DMS114 treated with DMSO at 0.1 percent for 48 hours (cell line): ENCODE data around the gene TRAPPC13.
A peak's percentile ranks its signal among the peaks of the same experiment; 100 is the strongest.
"Not testable (repeated sequence)": the region's sequence is repeated elsewhere in the genome, so short reads cannot be mapped to it uniquely, and the experiment has no call there.

ENCODE experiments used
- DNase-seq: peaks from one replicate; lab custom pipeline; 2025; ENCODE audit not compliant: unreplicated experiment; lab: John Stamatoyannopoulos, UW

TRAPPC13 gene, protein sequence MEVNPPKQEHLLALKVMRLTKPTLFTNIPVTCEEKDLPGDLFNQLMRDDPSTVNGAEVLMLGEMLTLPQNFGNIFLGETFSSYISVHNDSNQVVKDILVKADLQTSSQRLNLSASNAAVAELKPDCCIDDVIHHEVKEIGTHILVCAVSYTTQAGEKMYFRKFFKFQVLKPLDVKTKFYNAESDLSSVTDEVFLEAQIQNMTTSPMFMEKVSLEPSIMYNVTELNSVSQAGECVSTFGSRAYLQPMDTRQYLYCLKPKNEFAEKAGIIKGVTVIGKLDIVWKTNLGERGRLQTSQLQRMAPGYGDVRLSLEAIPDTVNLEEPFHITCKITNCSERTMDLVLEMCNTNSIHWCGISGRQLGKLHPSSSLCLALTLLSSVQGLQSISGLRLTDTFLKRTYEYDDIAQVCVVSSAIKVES

DNA sequence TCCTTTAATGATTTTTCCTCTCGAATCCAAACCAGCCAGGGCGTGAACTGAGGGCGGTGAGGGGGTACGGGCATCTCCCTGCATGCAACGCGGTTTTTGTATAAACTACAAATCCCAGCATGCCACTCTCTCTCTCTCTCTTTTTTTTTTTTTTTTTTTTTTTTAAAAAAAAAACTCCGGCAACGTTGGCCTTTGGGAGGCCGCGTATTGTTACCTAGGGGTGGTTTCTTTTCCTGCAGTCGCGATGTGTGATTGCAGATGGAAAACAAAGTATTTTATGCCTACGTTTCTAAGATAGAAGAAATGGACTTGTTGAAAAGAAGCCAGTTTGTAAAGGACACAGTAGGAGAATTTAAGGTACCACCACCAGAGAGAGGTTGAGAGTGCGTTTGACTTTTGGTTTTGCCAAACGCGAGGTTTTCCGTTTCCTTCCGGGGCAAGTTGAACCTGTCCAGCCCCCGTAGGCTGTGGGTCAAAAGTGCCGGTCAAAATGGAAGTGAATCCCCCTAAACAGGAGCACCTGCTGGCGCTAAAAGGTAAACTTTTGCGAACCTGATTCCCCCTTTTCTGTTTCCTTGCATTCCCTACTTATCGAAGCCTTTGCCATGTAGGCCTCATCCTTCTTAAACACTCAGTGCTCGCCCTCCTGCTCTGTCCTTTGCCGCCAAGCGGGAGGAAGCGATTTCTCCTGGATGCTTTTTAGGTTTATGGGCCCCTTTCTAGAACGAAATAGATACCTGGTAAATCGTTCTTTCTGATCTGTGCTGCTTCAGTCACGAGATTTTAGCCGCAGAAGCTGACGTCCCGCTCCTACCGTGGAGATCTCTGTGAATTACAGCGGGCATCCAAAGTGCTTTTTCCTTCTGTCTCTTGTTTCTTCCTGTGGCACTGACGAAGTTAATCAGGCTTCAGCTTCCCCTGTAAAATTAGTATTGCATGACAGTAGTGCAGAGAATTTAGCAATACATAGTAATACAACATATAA lies at the start of gene TRAPPC13, which contains the start of gene SHLD3:
Gene TRAPPC13 (plus strand): TSS at position 457 of the 985 bp plus-strand sequence. CDS start 34 bp downstream, at position 491.
Gene SHLD3 (plus strand): TSS at position 457 of the 985 bp plus-strand sequence. CDS start 4,561 bp downstream, outside the sequence.
- peak; percentile 93 for DNase-seq

DNA sequence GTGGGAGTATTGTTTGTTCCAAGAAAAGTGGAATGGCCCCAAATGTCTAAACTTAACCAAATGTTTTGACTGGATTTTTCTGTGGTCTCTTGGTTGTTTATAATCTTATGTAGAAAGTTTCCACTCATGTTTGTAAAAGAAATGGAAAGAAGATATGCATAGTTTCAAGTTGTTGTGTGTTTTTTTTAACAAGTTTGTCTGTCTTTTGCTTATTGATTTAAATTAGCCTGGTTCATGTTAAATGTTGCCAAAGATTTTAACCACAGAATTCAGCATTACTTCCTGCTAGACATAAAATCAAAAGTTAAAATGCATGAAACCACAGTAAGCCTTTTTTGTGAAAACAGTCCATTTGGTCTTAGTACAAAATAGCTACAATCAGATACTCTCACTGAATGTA lies 47.7 kb upstream of the TRAPPC13 start:
- no peak for DNase-seq

DNA sequence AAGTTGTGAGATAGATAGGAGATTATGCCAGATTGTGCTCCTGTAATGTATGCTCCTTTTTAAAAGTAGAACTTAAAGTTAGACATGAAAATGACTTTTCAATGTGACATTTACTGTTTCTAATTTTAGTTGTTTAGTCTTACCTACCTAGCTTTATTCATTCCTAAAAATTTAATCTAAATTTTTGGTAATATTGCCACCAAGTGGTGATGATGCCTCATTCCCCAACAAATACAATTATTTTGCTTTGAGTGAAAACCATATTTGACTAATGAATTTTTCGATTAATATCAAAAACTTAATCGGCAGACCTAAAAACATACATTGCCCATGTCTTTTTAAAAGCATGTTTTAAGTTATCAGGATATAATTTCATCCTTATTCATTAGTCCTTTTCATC lies 36.1 kb upstream of the TRAPPC13 start:
- no peak for DNase-seq

DNA sequence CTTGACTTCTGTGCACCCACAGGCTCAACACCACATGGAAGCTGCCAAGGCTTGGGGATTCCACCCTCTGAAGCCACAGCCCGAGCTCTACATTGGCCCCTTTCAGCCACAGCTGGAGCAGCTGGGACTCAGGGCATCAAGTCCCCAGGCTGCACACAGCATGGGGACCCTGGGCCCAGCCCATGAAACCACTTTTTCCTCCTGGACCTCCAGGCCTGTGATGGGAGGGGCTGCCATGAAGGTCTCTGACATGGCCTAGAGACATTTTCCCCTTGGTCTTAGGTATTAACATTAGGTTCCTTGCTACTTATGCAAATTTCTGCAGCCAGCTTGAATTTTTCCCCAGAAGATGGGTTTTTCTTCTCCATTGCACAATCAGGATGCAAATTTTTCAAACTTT lies 23.1 kb upstream of the TRAPPC13 start:
- DNase-seq, result not testable (repeated sequence)

DNA sequence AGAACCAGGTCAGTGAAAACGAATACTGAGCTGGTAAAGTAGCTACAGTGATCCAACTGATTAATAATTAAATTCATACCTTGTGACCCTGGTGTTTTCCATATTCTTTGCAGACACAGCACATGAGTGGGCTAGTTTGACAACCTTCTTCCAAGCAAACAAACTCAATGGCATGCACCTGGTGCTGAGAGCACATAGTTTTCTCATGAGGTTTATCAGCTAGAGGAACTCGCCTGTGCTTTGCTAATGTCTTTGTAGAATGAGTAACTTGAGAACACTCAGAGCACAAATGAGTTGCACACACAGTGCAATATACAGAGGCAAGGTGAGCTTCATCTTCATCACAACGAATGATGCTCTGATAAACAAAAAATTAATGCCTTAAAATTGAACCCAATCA lies 13.3 kb upstream of the TRAPPC13 start:
- DNase-seq, result no peak

DNA sequence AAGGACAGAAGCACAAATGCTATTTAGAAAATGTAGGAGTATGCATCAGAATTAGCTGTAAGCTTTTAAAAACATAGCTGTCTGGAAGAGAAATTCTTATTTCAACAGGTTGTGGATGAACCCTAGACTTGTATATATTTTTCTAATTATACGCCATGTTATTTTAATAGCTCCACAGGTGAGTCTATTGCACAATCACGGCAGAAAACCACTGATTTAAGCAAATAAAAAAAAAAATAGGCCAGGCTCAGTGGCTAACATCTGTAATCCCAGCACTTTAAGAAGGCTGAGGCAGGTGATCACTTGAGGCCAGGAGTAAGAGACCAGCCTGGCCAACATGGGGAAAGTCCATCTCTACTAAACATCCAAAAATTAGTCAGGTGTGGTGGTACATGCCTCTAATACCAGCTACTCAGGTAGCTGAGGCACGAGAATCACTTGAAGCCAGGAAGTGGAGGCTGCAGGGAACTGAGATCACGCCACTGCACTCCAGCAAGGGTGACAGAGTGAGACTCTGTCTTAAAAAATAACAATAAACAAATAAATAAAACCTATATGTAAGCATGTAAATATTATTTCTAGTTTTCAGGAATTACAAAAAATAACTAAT lies 12.4 kb upstream of the TRAPPC13 start:
- no peak for DNase-seq

DNA sequence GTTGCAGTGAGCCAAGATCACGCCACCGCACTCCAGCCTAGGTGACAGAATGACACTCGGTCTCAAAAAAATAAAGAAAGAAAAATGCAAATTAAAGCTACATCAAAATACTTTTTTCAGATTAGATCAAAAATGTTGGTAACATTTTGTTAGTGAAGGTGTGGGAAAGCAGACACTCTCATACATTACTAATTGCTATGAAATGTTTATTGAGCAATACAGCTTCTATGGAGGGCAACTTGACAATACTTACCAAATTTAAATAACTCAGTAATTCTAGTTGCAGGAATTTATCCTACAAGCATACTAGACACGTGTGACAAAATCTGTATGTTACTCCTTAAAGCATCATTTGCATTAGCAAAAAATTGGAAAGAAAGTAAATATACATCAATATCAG lies 4.8 kb upstream of the TRAPPC13 start:
- no peak for DNase-seq

DNA sequence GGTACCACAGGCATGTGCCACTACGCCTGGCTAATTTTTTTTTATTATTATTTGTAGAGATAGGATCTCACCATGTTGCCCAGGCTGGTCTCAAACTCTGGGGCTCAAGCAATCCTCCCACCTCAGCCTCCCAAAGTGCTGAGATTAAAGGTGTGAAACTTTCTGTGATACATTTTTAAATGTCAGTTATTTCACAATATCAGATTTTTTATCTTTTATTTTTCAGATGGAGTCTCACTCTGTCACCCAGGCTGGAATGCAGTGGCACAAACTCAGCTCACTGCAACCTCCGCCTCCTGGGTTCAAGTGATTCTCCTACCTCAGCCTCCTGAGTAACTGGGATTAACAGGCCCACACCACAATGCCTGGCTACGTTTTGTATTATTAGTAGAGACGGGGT lies 2.9 kb upstream of the TRAPPC13 start:
- not testable (repeated sequence) for DNase-seq

DNA sequence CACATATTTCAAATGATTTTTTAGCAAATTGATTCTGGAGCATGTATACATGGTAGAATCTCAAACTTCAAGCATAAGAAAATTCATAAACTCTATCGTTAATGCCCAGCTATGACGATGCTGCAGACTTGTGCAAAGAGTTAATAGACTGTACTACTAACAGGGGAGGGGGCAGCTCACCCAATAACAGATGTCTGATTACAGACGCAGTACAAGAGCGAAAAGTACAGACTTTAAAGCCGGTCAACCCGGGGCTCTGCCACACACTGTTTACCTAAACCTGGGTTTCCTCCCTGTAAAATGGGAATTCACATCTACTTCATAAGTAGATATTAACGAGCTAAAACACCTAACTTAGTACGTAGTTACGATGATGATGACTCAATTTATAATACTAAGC lies 1.3 kb upstream of the TRAPPC13 start:
- no peak for DNase-seq

DNA sequence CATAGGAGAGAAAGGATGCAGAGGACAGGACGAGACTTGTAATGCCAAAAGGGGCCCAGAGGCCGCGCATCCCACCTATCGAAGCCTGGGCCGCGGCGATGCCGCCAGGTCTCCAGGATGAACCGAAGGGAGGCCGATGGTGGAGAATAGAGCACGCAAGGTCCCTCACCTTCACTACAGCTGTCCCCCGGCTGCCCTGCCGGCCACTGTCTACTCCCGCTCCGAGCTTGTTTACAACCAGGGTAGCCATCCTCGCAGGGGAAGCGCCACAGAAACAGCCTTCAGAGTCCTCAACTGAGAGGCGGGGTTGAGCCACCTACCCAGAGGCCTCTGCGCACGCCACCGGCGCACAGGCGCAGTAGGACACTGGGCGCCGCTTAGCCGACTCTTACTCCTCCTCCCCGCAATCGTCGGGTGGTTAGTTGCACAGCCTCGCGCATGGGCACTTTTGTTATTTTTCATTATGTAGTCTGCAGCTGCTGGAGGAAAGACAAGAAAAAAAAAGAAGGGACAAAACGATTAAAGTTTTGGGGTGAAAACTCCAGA lies 729 bp upstream of the TRAPPC13 start, which contains the start of gene TRIM23:
Gene TRIM23 (minus strand): TSS at position 309 of the 546 bp plus-strand sequence. CDS start 59 bp downstream, at position 250.
- DNase-seq, result peak; percentile 93

DNA sequence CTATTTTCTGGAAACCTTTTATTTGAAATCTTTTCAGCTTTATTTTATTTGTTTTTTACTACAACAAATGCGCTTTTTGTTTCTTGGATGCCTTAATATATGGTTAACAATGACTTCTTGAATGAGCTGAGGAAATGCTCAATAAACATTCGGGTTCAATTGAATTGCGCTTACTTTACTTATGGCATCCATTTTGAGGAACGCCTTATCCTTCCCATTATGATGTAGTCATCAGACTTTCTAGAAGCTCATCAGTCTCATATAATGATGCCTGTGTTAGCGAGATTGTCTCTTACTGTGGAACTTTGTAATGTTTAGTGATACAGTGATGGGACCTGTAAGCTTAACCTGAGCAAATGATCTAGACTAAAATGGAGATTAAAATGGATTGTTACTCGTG lies 916 bp downstream of the TRAPPC13 start:
- DNase-seq, result peak; percentile 47

DNA sequence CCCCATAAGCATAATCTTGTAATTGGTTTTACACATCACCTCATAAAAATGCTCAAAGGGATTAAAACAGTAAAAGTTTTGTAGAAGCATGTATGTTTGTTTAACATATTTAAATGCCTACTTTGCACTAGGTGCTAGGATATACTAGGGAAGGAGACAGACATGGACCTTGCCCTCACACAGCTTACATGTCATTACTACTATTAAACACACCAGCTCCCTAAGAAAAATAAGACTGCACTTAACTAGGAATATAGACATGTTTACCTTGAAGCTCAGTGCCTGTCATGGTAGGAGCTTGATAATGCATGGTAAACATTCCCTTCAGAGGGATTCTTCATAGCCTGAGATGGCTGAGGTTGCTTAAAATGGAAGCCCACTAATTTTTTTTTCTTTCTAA lies 6.2 kb downstream of the TRAPPC13 start:
- DNase-seq, result no peak

DNA sequence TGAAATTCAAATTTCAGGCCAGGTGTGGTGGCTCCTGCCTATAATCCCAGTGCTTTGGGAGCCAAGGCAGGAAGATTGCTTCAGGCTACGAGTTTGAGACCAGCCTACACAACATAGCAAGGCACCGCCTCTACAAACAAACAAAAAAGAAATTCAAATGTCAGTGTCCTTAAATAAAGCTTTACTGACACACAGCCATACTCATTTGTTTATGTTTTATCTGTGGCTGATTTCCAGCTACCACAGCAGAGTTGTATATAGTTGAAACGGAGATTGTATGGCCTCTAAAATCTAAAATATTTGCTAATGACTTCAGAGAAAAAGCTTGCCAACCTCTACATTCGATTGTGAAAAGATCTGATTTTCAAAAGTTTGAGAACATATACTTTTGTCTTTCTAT lies 15.4 kb downstream of the TRAPPC13 start:
- no peak for DNase-seq

DNA sequence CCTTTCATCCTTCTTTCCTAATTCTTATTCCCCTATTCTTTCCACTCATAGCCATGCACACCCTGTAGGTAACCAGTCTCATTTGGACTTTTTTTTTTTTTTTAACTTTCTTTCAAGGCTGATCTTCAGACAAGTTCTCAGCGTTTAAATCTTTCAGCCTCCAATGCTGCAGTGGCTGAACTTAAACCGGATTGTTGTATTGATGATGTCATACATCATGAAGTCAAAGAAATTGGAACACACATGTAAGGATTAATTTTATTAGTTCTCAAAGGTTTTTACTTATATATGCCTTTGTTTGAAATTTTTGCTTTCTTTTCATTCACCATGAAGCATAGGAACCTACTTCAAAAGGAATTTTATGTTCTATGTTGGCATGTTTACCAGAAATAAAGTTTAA lies 22.1 kb downstream of the TRAPPC13 start:
- DNase-seq, result no peak

DNA sequence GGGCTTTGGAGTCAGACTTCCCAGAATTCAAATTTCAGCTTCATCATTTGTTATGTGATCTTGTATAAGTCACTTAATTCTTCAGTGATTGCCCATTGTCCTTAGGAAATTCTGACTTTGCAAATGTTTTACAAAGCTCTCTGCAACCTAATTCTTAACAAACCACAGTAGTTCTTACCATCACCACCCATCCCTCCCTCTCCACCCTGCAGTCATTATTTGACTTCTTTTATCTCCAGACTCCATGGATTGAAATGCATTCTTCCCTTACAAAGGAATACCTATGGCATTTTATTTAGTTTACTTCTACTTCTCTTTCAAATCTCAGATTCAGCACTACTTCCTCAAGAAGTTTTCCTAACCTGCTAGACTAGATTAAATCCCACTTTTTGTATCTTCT lies 23.1 kb downstream of the TRAPPC13 start:
- DNase-seq, result no peak

DNA sequence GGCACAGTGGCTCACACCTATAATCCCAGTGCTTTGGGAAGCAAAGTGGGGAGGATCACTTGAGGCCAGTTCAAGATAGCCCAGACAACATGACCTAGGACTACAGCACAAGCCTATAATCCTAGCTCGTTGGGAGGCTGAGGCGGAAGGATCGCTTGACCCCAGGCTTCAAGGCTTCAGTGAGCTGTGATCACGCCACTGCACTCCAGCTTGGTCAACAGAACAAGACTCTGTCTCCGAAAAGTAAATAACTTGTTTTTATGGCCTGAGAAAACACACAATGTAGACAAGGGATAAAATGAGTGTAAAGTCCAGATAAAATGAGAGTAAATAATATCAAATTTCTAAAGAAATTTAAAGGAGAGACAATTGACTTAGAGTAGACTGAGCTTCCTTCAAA lies 26.3 kb downstream of the TRAPPC13 start:
- DNase-seq, result no peak

DNA sequence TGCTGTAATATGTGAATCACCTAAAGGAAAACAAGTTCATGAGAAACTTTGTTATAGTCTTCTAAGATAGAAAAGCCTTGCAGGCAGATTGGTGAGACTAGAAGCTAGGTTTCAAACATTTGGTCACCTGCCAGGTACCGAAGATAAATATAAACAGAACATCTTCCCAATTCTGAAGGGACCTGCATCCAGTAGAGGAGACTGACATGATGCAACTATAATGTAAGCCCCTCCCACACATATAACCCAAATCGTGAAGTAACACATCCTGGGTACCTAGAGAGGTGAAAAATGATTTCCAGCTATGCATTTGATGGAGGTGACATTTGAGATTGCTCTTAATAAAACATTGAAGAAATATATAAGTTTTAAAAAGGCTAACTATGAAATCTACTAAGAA lies 29.9 kb downstream of the TRAPPC13 start:
- DNase-seq, result no peak

DNA sequence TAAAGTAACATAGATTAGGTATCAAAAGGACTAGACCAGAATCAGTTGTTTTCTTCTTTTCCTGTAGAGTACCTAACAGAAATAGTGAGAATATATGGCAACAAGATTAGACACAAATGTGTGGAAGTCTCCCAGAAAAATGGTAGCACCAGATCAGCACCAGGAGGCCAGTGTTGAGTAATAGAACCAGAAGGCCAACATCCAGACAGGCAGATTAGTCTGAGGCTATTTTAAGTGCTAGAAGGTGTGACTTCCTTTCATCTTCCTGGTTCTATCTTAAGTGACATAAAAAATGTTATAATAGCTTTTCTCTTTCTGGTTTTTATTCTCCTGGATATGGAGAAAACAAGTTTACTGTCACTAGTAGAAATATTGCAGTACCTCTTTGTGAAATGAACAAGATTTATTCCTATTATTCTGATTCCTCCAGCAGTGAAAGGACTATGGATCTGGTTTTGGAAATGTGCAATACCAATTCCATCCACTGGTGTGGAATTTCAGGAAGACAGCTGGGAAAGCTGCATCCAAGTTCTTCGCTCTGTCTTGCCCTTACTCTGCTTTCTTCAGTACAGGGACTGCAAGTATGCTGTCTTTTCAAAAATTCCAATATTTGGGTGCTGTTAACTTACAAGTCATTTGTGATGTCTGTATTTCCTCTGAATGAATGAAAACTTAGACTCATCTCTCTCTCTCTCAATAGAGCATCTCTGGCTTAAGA lies 39.1 kb downstream of the TRAPPC13 start:
- no peak for DNase-seq

DNA sequence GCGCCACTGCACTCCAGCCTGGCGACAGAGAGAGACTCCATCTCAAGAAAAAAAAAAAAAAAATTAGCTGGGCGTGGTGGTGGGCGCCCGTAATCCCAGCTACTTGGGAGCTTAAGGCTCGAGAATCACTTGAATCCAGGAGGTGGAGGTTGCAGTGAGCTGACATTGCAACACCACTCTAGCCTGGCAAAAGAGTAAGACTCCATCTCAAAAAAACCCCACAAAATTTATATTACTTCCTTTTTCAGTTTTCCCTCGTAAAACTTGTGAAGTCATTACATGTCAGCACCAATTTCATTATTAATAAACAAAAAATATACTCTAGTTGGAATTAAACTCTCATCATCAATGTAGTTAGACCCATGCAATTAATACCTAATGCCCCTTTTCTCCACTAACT lies 43.9 kb downstream of the TRAPPC13 start:
- no peak for DNase-seq

DNA sequence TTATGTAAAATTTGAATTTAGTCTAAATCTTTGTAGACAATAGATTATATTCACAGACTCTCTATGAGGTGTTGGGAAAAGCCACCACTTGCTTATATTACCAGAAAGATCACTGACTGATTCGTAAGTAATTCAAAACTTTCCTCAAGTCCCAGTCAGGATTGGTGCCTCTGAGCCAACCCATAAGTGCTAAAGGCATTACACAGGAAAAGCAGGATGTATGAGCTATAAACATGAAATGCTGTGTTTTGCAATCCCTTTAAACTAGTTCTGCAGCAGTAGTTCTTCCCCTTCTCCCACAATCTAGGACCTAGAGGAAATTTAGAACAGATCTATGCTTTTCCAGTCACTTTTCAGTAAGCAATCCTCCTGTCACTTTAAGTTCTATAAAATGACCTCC lies 48.0 kb downstream of the TRAPPC13 start:
- DNase-seq, result no peak
